Limb (tissue), 2 donors: Measurements from ENCODE around the gene SEC14L3.

Experiments
- DNase-seq, 2 donors: peaks; one replicate each; pipeline ENCODE4 v3.0.0-alpha.2; 2016; ENCODE audit errors: extremely low spot score in 2 of 2

Gene SEC14L3

DNA sequence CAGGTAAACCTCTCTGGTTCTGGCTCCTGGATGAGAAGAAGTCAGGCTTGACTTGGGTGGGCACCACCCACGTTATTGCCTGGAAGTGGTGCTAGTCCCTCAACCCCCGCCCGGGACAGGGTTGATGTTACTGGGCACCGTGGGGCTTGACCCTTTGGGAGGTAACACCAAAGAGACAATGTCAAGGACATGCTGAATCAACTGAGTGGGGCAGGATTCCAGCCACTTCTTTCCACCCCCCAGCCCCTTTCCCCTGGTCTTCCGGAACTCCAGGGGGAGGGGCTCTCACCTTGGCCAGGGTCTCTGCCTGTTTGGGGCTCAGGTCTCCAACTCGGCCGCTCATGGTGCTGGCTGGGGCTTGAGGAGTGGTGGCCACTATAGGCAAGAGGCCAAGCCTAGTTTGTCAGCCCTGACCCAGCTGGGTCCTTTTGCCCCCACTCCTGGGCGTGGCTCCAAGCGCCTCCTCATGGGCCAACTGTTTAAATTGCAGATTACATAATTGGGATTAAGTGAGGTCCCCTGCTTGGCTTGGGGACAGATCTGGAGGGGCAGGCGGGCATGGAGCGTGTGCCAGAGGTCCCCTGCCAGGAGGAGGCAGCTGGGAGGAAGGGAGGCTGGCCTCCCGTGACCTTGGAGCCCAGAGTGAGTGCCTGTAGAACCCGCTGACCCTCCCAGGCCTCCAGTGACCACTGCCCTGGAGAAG lies at the start of gene SEC14L3:
SEC14L3 (minus strand) TSS at position 402 of the 703 bp plus-strand sequence; CDS start at position 343, 59 bp downstream.
- no peak for DNase-seq

DNA sequence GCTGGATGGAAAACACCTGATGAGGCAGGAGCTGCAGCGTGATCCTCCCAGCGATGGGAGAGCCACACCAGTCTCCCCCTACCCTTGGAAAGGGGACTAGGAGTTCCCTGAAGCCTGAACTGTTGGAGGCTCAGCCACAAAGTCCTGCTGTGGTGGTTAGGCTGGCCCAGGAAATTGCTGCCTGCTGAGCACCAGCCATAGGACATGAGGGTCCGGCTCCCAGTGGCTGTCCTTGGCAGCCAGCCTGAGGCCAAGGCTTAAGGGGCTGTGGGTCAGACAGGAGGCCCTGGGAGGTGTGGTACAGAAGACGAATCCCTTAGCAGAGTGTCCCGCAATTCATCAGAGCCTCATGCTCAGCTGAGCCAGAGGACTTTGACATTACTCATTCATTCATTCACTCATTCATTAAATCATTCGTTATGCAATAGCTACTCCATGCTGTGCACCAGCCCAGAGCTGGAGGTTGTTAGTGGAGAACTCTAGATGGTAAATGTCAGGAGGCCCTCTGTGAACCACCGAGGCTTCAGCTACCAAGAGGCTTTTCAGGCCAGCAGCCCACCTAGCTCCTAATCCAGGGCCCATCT lies 48.1 kb upstream of the SEC14L3 start:
- no peak for DNase-seq

DNA sequence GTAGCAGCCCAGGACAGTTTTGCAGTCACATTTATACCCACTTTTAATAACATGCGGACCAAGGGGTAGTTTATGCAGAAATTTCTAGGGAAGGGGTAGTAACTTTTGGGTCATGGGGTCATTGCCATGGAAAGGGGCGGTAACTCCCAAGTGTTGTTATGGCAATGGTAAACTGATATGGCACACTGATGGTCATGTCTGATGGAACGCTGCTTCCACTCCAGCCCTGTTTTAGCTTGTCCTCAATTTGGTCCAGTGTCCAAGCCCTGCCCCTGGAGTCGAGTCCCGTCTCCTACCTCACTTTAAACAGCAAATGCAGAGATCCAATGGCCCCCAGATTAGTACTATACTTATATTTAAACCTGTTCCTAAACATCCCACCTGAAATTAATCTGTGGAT lies 44.9 kb upstream of the SEC14L3 start:
- no peak for DNase-seq

DNA sequence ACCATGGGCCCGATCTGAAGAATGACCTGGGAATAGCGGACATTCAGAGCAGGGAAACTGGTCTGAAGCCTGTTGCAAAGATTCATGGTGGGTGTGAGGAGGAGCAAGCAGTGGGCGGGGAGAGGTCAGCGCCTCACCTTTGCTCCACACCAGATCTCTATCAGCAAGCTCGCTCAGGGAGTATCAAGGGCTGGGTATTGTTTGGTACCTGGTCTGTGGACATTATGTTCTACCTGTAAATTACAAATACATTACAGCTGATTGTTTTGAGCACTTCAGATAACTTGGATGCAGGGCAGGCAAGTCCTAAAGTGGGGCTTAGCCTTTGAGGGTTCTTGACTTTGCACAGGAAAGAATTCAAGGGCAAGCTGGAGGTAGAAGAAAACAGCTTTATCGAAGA lies 44.5 kb upstream of the SEC14L3 start:
- no peak for DNase-seq

DNA sequence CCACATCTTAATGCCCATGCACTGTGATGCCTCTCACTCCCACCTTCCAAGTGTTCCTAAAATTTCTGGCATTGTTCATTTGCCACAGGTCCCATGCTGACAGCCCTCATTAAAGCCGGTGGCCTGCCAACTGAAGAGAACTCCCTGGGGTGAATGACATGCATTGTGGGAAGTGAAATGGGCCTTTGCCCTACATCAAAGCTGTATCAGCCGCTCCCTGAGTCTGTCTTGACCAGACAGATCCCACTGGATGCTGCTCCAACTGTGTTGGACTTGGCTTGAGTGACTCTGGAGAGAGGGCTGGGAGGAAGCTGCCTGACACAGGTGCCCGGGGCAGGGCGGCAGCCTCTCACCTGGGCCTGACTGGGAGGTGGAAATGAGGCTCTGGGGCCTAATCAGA lies 42.4 kb upstream of the SEC14L3 start:
- no peak for DNase-seq

DNA sequence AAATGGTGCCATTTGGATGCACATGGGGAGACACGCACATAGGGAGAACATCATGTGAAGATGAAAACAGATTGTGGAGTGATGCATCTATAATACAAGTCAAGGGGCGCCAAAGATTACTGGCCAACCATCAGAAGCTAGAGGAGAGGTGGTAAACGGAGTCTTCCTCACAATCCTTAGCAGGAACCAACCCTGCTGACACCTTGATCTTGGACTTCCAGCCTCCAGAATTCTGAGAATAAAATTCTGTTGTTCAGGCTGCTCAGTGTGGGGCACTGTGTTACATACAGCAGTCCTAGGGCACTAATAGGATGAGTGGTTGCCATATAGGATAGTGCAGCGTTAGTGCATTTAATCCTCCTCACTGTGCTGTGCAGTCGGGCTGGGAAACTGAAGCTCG lies 41.6 kb upstream of the SEC14L3 start:
- no peak for DNase-seq

DNA sequence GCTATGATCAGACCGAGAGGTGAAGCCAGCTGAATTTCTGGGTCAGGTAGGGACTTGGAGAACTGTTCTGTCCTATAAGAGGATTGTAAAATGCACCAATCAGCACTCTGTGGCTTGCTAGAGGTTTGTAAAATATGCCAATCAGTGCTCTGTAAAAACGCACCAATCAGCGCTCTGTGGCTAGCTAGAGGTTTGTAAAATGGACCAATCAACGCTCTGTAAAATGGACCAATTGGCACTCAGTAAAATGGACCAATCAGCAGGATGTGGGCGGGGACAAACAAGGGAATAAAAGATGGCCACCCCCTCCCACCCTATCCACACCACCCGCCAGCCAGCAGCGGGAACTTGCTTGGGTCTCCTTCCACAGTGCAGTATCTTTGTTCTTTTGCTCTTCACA lies 40.1 kb upstream of the SEC14L3 start:
- no peak for DNase-seq

DNA sequence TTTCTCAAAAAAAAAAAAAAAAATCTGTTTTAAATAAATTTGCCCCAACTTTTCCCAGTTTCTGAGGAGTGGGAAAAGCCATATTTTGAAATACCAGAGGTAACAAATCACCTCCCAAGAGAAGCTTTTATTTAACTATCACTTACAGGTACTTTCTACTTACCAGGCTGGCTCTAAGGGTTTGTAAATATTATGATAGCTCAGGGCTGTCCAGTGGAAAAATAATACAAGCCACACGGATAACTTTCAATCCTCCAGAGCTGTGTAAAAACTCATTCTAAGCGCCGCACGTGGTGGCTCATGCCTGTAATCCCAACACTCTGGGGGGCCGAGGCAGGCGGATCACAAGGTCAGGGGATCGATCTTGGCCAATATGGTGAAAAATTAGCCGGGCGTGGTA lies 39.3 kb upstream of the SEC14L3 start:
- DNase-seq: no peak

DNA sequence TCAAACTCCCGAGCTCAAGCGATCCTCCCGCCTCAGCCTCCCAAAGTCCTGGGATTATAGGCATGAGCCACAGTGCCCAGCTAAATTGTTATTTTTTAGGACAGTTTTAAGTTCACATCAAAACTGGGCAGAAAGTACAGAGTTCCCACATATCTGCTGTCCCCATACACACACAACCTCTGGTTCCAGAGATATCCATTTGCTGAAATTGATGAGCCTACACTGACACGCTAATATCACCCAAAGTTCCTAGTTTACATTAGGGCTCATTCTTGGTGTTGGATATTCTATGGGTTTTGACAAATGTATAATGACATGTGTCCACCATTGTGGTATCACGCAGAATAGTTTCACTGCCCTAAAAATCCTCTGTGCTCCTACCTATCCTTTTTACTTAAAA lies 36.4 kb upstream of the SEC14L3 start:
- no peak for DNase-seq

DNA sequence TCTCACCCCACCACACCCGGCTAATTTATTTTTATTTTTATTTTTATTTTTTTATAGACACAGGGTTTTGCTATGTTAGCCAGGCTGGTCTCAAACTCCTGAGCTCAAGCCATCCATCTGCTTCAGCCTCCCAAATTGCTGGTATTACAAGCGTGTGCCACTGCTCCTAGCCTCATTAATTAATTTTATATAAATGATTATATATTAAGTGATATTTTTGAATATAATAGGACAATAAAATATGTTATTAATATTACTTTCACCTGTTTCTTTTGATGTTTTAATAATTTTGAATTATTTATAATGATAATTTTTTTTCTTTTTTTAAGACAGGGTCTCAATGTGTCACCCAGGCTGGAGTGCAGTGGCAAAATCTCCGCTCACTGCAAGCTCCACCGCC lies 35.9 kb upstream of the SEC14L3 start:
- no peak for DNase-seq

DNA sequence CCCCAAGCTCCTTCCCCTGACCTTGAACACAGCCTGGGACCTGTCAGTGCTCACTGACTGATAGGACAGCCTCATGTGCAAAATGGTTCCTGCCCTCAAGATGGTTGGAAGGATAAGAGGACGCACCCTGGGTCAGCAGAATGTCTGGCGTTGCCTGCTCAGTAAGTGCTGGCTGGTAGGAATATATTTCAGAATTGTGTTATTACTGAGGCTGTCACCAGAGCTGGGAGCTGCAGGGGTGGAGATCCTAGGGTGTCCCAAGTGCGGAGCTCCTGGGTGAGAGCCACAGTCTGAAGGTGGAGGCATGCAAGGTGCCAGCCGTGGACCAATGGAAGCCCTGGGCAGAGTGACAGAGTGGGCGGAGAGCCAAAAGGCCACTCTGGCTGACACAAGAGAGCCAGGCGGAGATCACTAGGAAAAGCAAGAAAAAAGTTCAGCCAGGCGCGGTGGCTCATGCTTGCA lies 34.7 kb upstream of the SEC14L3 start:
- no peak for DNase-seq

DNA sequence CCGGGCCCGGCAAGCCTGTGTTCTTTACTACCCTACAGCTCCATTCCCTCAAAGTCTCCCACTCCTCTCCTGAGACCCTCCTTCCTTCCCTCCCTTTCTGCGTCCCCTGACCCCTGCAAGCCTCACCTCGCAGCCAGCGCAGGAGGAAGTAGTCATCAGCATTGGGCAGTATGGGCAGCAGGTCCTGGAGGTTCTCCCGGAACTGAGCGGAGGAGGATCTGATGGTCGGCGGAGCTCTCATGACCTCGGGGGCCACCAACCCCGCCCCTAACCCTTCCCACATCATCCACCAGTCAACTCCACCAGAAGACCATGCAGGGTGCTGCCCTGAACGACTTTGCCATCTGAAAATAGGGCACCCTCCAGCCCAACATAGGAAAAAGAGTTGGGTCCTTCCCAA lies 31.7 kb upstream of the SEC14L3 start:
- DNase-seq: no peak

DNA sequence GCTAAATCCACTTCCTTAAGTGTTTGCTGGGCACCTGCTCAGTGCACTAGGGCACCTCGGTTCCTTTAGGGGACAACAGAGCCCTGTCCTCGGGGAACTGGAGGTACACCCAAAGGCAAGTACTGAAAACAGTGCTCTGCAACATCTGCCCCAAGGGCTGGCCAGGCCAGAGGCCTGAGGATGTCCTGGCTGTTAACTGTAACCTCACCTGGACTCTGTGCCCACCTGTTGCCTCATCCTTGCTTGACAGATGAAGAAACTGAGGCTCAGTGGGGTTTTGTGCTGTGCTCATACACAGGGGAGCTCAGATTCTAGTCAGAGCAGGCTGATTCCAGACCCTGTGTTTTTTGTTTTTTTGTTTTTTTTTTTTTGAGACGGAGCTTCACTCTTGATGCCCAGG lies 31.1 kb upstream of the SEC14L3 start:
- DNase-seq: no peak

DNA sequence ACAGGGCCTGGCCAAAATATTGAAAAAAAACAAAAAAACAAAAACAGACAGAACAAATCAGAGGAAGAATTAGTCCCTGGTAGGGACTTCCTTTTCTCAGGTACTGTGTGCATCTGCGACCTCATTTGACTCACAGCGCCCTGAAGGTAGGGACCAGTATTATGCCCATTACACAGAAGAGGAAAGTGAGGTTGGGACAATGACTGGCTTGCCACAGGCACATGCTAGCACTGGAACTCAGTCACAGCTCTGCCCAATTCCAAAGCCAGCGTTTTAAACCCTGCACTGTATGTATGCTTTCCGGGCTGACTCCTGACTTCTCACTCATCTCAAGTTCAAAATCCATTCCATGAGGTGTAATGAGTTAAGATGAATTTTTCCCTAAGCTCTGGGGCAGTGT lies 30.3 kb upstream of the SEC14L3 start:
- DNase-seq: no peak

DNA sequence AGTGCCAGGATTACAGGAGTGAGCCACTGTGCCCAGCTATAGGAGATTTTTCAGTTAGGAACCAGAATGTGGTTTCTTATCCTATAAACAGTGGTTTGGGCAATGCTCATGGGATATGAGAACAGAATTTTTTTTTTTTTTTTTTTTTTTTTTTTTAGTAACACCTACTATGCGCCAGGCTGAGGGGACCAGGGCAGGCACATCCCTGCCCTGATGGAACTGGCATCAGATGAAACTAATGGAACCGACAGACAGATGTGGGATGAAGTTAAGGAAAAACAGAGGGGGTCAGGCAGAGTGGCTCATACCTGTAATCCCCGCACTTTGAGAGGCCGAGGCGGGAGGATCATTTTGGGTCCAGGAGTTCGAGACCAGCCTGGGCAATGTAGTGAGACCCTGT lies 28.8 kb upstream of the SEC14L3 start:
- DNase-seq: no peak

DNA sequence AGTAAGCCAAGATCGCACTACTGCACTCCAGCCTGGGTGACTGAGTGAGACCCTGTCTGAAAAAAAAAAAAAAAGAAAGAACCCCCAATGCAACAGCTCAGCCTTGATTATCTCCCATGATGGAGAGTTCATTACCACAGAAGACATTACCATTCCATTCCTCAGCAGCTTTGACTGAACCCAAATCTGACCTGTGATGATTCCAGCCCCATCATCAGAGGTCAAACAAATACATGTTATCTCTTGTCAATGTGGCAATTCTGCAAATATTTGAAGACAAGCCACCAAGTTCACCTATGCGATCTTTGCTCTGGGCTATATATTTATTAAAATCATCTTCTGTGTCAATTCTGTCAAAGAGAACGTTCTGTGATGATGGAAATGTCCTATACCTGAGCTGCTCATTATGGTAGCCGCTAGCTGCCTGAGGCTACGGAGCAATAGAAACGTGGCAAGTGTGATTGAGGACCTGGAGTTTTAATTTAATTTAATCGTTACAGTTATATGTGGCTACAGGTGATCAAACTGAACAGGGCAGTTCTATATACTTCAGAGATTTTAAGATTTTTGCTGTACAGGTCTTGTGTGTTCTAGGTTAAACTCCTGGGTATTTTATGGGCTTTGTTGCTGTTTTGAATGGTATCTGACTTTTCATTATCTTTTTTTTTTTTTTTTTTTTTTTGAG lies 25.8 kb upstream of the SEC14L3 start:
- DNase-seq: no peak

DNA sequence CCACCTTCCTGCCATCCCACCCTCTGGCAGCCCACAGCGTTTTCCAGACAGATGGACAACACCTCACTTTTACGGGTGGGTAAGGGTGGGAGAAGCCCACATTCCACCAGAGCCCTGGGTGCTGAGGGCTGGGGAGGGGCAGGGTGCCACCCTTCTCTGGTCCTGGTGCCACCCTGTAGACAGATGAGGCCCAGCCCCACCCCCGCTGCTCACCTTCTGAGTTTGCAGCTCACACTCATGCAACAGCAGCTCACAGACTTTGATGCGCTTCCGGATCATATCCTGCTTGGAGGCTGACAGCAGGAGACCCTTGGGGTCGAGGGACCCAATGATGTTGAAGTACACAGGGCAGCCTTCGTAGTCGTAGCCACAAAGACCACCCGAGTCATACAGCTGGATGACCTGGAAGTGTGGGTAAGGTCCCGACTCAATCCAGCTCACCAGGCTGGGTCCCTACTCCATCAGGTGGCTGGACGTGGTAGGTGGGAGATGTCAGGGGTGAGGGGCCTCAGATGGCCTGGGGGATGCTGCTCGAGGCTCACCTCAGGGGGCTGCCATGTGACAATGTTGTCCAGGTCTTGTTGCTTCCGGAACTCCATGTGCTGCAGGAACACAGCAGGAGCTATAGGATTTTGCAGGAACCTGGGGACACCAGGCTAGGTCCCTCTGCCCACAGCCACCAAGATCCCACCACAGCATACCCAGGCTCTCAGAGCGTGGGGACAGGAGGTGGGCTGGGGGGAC lies 23.4 kb upstream of the SEC14L3 start:
- DNase-seq: no peak

DNA sequence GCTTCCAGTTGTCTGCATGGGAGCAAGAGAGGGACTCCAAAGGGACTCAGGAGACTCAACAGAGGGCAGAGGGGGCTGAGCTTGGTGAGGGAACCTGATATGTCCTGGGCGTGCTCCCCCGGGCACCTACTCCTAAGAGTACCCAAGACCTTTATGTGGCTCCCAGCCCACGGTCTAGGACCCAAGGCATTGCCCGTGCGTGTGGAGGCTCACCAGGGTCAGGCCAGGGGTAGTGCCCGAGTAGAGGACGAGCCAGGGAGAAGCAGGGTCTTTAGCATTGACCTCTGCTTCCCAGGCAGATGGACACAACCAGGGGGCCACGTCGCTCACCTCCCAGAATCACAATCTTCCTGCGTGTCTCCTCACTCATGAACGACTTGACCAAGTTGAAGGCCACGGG lies 20.3 kb upstream of the SEC14L3 start:
- DNase-seq: no peak

DNA sequence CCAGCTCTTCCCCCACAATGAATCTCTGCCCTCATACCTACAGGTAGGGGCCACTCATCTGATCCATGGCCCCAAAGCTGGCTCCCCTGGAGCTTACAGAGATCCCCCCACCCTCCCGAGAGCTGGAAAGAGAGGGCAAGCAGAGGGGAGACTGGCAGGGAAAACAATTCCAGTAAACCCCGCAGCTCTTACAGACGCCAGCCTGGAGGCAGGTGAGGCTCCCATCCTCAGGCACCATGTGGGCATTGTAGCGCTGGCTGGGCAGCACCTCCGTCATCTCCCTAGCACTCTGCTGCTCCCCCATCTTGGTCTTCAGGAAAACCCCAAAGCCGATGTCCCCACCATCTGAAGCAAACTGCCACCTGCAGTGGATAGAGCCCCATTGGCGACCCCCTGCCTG lies 19.6 kb upstream of the SEC14L3 start:
- DNase-seq: no peak

DNA sequence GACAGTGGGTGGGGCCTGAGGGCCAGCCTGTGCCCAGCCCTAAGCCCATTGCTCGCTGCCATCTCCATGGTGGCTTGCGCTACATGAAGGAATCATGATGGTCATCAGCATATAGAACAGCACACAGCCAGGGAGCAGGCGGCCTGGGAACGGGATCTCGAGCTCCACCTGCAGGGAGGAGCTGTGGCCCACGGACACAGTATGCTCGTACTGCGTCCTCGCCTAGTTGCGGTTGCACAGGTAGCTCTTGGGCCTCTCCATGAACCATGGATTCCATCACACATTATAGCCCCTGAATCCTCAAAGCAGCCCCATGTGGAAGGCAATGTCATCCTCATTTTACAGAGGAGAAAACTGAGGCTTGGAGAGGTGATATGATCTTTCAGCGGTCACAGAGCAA lies 18.6 kb upstream of the SEC14L3 start:
- no peak for DNase-seq

DNA sequence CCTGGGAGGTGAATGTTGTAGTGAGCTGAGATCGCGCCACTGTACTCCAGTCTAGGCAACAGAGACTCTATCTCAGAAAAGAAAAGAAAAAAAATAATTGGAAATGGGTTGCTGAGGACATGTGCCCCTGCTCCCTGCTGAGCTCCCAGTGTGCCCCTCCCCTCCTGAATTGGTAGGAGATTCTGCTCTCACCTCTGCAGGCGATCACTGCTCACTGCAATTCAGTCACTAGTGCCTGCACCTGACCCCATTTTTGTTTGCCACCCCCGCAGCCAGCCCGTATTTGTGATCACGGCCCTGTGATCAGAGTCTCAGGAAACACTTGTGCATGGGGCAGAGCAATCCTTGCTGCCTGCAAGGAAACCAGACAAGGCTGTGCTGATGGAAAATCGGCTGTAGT lies 16.3 kb upstream of the SEC14L3 start:
- no peak for DNase-seq

DNA sequence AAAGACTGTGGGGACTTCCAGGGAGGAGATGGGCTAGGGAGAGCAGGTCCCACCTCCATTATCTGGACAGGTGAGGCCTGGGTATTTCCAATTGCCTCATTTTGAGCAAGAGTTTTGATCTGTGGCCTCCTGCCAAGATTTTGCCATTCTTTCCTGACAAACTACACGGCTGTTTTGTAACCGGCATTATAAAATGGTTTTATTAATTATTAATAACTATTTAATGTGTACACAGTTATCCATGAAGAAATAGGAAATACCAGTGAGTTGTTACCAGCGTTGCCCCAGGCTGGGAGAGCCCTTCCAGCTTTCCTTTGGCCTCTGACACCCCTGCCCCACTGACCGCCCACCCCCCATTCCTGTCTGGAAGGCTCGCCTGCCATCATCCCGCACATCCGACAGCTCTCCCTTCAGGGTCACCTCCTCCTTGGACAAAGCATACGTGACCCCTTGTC lies 14.9 kb upstream of the SEC14L3 start:
- no peak for DNase-seq
